GM12872 (cell line): ENCODE data around the gene CNTN4.

Experiments used
- CTCF ChIP-seq: IDR thresholded peaks from 3 replicates; pipeline ENCODE4 v1.5.1; 2011; ENCODE audit warnings: low read depth, mild to moderate bottlenecking, low read length, moderate library complexity; ENCODE audit not compliant: insufficient read depth

CNTN4 gene

DNA sequence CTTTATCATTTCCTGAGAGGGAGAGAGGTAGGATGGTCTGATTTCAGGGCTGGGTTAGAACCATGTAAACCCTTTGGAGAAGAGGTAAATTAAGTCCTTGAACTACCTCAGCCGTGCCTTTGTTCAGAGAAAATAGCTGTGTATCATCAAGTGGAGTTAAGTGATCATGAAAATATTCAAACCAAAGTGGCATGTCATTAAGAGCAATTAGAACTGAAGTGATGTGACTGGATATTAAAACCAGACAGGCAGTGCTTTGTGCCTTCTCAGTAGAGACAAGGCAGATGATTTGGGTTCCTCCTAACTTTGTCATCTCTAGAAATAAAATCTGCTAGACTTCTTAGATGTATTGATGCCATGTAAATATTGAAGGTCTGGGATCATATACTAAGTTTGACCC lies 840.0 kb downstream of the CNTN4 start:
- no peak for TF ChIP-seq CTCF

GRCh38 chr3:2940062-2940461 lies 841.4 kb downstream of the CNTN4 start:
- TF ChIP-seq CTCF, result no peak

DNA sequence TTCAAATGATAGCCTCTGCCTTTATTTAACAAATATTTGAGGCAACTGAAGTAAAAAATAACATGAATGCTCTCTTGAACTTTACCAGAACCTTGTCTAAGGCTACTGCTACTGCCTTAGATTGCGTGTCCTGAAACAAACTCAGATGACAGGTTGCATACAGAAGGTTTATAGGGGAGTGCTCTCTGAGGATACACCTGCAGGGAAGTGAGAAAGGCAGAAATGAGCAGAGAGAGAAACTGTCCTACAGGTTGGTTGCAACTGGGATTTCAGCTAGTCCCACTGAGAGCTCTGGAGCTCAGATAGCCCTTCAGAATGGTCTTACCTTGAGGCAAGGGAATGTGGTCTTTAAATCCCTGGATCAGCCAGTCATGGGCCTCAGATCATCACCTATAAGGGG lies 846.0 kb downstream of the CNTN4 start:
- no peak for TF ChIP-seq CTCF

DNA sequence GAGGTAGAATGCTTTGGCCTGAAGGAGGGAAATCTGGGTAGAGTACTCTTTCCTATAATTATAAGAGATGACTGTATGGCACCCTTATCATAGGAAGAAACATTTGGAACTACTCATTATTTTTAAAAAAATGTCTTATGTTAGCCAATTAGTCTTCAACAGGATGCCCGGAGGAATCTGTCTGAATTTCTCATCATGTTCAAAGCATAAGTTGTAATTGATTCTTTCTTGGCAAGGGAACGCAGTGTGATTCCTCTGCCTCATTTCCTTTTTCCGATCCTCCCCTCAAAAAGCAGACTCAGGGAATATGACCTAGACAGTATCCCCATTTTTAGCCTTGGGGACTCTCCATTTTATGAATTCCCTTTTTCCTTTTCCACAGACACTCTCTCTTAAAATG lies 846.5 kb downstream of the CNTN4 start:
- no peak for TF ChIP-seq CTCF

- TF ChIP-seq CTCF, result no peak
Observed at GRCh38 chr3:2947536-2947935, 848.9 kb downstream of the CNTN4 start.

GRCh38 chr3:2948882-2949281 lies 850.2 kb downstream of the CNTN4 start:
- TF ChIP-seq CTCF, result no peak

DNA sequence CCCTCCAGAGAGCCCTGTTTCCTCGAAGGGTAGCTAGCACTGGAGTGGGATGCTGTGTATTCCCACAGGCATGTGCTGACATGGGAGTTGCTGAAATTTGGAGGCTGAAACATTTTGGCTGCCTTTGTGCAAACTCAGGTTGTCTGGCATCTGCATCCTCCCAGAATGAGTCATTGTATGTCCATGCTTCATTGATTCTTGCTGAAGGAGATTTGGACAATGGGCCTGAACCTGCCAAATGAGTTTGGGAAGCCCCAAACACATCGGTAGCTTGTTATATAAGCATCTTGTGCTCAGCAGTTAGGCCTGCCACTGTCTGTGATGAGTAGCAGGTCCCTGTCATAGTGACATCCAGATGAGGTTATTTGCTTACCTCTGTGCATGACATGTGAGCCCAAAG lies 851.5 kb downstream of the CNTN4 start:
- TF ChIP-seq CTCF, result no peak

DNA sequence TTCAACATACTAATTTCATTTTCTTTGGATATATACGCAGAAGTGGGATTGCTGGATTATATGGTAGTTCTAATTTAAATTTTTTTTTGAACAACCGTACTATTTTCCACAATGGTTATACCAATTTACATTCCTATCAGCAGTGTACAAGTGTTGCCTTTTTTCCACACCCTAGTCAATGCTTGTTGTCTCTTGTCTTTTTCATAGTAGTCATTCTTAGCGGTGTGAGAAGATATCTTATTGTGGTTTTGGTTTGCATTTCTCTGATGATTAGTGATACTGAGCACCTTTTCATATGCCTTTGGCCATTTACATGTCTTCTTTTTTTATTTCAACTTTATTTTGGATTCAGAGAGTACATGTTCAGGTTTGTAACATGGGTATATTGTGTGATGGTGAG lies 858.4 kb downstream of the CNTN4 start:
- no peak for TF ChIP-seq CTCF
